HEK293T (cell line): ENCODE measurements around the gene PTGER1.

Experiments used
- ARNT ChIP-seq: fragments of 450-650 bp; IDR thresholded peaks from 2 replicates; pipeline ENCODE4 v1.6.1; 2017; ENCODE audit warnings: mild to moderate bottlenecking
- BHLHE40 ChIP-seq: fragments of 450-650 bp; IDR thresholded peaks from 2 replicates; pipeline ENCODE4 v1.6.1; 2016; ENCODE audit warnings: mild to moderate bottlenecking, moderate library complexity, borderline replicate concordance
- CTBP1 ChIP-seq: fragments of 450-650 bp; IDR thresholded peaks from 2 replicates; pipeline ENCODE4 v1.6.1; 2016; ENCODE audit warnings: borderline replicate concordance
- ELF4 ChIP-seq: fragments of 450-650 bp; IDR thresholded peaks from 2 replicates; pipeline ENCODE4 v1.6.1; 2017; ENCODE audit warnings: antibody characterized with exemption
- FOXA1 ChIP-seq: fragments of 450-650 bp; IDR thresholded peaks from 2 replicates; pipeline ENCODE4 v1.6.1; 2016; ENCODE audit warnings: mild to moderate bottlenecking
- FOXK2 ChIP-seq: fragments of 450-650 bp; IDR thresholded peaks from 2 replicates; pipeline ENCODE4 v1.6.1; 2016; ENCODE audit warnings: mild to moderate bottlenecking
- FOXM1 ChIP-seq: fragments of 450-650 bp; IDR thresholded peaks from 2 replicates; pipeline ENCODE4 v1.6.1; 2017; ENCODE audit warnings: mild to moderate bottlenecking, borderline replicate concordance
- HDGF ChIP-seq: fragments of 450-650 bp; IDR thresholded peaks from 2 replicates; pipeline ENCODE4 v1.6.1; 2017; ENCODE audit warnings: antibody characterized with exemption, borderline replicate concordance
- LEF1 ChIP-seq: fragments of 450-650 bp; IDR thresholded peaks from 2 replicates; pipeline ENCODE4 v1.6.1; 2017; ENCODE audit warnings: mild to moderate bottlenecking, borderline replicate concordance
- PKNOX1 ChIP-seq: fragments of 450-650 bp; IDR thresholded peaks from 2 replicates; pipeline ENCODE4 v1.6.1; 2016
- SP1 ChIP-seq: fragments of 450-650 bp; IDR thresholded peaks from 2 replicates; pipeline ENCODE4 v1.6.1; 2017
- SUZ12 ChIP-seq: fragments of 450-650 bp; IDR thresholded peaks from 2 replicates; pipeline ENCODE4 v1.6.1; 2016; ENCODE audit warnings: mild to moderate bottlenecking
- TARDBP ChIP-seq: fragments of 450-650 bp; IDR thresholded peaks from 2 replicates; pipeline ENCODE4 v1.6.1; 2016

GRCh38 chr19:14510311-14511228 lies 35.4 kb upstream of the PTGER1 start:
- no peak for TF ChIP-seq SP1
- no peak for TF ChIP-seq FOXA1
- TF ChIP-seq HDGF, result no peak
- TF ChIP-seq BHLHE40, result no peak
- TF ChIP-seq ARNT, result no peak
- TF ChIP-seq SUZ12, result no peak
- no peak for TF ChIP-seq LEF1
- TF ChIP-seq FOXM1, result no peak
- TF ChIP-seq FOXK2, result no peak
- TF ChIP-seq PKNOX1, result no peak
- no peak for TF ChIP-seq TARDBP
- TF ChIP-seq ELF4, result no peak
- TF ChIP-seq CTBP1, result no peak
